Testis (tissue), 2 donors: ENCODE results near the gene PRDM12.

Experiments used
- POLR2A ChIP-seq: fragments of 450-650 bp; IDR thresholded peaks from one replicate; pipeline ENCODE4 v1.6.1; 2017; ENCODE audit warnings: antibody characterized with exemption, mild to moderate bottlenecking, moderate library complexity
- TF ChIP-seq, protein P1 (sequence below), 3 experiments: fragments of 450-650 bp in 2 of 3; fragments of 200-600 bp in 1 of 3; sonication (generic) in 1 of 3; IDR thresholded peaks; one replicate each; pipeline ENCODE4 v1.5.1; 2016 to 2019; ENCODE audit warnings: antibody characterized with exemption in 3 of 3, mild to moderate bottlenecking in 2 of 3, moderate library complexity in 1 of 3

DNA sequence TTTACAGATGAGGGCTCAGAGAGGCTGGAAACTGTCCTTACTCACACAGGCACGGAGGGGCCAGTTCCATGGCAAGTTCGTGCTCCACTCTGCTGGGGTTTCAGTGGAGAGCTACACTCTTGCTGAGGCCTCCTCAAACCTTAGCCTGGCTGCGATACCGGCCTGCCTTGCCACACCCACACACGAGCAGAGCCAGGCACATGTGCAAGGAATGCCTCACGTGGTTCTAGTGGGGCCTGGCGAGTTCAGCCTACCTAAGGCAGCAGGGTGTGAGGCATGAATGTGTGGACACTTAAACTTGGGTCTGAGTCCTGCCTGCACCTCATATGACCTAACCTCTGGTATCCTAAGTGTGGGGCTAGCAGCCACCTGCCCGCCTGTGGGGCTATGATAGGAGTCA, 21.5 kb upstream of the PRDM12 start:
- no peak for TF ChIP-seq POLR2A
- TF ChIP-seq, protein P1, sequence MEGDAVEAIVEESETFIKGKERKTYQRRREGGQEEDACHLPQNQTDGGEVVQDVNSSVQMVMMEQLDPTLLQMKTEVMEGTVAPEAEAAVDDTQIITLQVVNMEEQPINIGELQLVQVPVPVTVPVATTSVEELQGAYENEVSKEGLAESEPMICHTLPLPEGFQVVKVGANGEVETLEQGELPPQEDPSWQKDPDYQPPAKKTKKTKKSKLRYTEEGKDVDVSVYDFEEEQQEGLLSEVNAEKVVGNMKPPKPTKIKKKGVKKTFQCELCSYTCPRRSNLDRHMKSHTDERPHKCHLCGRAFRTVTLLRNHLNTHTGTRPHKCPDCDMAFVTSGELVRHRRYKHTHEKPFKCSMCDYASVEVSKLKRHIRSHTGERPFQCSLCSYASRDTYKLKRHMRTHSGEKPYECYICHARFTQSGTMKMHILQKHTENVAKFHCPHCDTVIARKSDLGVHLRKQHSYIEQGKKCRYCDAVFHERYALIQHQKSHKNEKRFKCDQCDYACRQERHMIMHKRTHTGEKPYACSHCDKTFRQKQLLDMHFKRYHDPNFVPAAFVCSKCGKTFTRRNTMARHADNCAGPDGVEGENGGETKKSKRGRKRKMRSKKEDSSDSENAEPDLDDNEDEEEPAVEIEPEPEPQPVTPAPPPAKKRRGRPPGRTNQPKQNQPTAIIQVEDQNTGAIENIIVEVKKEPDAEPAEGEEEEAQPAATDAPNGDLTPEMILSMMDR (IDR thresholded peaks at IDR 0.05): no peak
